Gastroesophageal sphincter (tissue), 3 donors: Measurements from ENCODE around the gene DMPK.

Source experiments
- EP300 ChIP-seq: sonication (generic); formaldehyde crosslinking; IDR thresholded peaks from one replicate; pipeline ENCODE4 v1.6.1; 2017; ENCODE audit warnings: antibody characterized with exemption, mild to moderate bottlenecking
- POLR2A ChIP-seq, 2 donors: fragments of 450-650 bp; IDR thresholded peaks; one replicate each; pipeline ENCODE4 v1.6.1; 2017; ENCODE audit warnings: antibody characterized with exemption in 2 of 2, mild to moderate bottlenecking in 2 of 2, moderate library complexity in 1 of 2
- POLR2AphosphoS5 ChIP-seq: sonication (generic); formaldehyde crosslinking; IDR thresholded peaks from one replicate; pipeline ENCODE4 v1.6.1; 2017; ENCODE audit warnings: antibody characterized with exemption
- TF ChIP-seq, protein P1 (sequence below), 4 experiments: fragments of 200-600 bp in 2 of 4; fragments of 450-650 bp in 2 of 4; sonication (generic) in 1 of 4; IDR thresholded peaks; one replicate each; pipeline ENCODE4 v1.5.1; 2017 to 2019; ENCODE audit warnings: antibody characterized with exemption in 4 of 4, mild to moderate bottlenecking in 2 of 4, moderate library complexity in 2 of 4

DNA sequence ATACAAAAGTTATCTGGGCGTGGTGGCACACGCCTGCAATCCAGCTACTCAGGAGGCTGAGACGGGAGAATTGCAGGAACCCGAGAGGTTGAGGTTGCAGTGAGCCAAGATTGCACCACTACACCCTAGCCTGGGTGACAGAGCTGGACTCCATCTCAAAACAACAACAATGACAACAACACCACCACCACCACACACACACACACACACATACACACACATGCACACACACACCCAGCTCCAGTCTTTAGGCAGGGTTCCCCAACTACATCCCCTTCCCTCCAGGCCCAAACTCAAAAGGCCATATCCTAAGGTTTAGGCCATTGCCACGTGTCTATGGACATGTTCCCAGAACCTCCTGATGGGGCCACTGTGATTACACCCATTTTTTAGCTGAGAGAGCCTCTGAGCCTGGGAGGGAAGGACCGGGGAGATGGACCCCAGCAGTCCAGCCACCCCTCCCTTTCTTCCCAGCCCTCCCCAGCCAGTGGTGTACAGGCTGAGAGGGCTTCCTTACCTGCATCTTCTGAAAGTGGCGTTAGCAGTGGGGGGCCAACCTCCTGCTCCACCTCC lies 19.4 kb upstream of the DMPK start:
- TF ChIP-seq, protein P1, sequence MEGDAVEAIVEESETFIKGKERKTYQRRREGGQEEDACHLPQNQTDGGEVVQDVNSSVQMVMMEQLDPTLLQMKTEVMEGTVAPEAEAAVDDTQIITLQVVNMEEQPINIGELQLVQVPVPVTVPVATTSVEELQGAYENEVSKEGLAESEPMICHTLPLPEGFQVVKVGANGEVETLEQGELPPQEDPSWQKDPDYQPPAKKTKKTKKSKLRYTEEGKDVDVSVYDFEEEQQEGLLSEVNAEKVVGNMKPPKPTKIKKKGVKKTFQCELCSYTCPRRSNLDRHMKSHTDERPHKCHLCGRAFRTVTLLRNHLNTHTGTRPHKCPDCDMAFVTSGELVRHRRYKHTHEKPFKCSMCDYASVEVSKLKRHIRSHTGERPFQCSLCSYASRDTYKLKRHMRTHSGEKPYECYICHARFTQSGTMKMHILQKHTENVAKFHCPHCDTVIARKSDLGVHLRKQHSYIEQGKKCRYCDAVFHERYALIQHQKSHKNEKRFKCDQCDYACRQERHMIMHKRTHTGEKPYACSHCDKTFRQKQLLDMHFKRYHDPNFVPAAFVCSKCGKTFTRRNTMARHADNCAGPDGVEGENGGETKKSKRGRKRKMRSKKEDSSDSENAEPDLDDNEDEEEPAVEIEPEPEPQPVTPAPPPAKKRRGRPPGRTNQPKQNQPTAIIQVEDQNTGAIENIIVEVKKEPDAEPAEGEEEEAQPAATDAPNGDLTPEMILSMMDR (IDR thresholded peaks at IDR 0.05): no peak
- TF ChIP-seq POLR2AphosphoS5 (no peak), EP300 (no peak), POLR2A (IDR thresholded peaks at IDR 0.05) (no peak)
